Stomach (tissue), 4 donors: Measurements from ENCODE around the gene CBX1.

Experiments
- POLR2A ChIP-seq, 4 donors: fragments of 450-650 bp; IDR thresholded peaks; one replicate each; pipeline ENCODE4 v1.6.1; 2016; ENCODE audit warnings: antibody characterized with exemption in 4 of 4, control low read depth in 2 of 4, mild to moderate bottlenecking in 1 of 4, moderate library complexity in 1 of 4
- TF ChIP-seq, protein P1 (sequence below), 7 experiments: fragments of 450-650 bp in 4 of 7; fragments of 200-600 bp in 3 of 7; sonication (generic) in 3 of 7; IDR thresholded peaks; one replicate each; pipeline ENCODE4 v1.5.1; 2016 to 2019; ENCODE audit warnings: antibody characterized with exemption in 7 of 7, control low read depth in 2 of 7, mild to moderate bottlenecking in 1 of 7

DNA sequence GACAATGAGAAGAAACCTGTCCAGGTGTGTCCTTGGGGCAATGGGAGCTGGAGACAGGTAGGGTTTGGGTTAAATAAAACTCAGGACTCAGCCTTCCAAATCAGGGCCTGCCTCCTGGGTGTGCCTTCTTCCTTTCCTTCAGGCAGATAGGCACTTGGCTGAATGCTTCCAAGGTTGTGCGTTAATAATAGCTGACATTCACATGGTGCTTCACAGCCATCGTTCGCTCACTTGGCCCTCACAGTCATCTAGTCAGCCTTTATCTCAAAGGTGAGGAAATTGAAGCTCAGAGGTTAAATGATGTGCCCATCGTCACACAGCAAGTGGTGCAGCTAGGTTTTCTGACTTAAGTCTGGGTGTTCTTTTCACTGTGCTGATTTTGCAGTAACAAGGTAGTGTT is 43.7 kb downstream of the CBX1 start:
- TF ChIP-seq POLR2A (IDR thresholded peaks at IDR 0.05) = no peak
- TF ChIP-seq, protein P1, sequence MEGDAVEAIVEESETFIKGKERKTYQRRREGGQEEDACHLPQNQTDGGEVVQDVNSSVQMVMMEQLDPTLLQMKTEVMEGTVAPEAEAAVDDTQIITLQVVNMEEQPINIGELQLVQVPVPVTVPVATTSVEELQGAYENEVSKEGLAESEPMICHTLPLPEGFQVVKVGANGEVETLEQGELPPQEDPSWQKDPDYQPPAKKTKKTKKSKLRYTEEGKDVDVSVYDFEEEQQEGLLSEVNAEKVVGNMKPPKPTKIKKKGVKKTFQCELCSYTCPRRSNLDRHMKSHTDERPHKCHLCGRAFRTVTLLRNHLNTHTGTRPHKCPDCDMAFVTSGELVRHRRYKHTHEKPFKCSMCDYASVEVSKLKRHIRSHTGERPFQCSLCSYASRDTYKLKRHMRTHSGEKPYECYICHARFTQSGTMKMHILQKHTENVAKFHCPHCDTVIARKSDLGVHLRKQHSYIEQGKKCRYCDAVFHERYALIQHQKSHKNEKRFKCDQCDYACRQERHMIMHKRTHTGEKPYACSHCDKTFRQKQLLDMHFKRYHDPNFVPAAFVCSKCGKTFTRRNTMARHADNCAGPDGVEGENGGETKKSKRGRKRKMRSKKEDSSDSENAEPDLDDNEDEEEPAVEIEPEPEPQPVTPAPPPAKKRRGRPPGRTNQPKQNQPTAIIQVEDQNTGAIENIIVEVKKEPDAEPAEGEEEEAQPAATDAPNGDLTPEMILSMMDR (IDR thresholded peaks at IDR 0.05) = no peak
